HG03103 (cell line): ENCODE data around the gene TRAPPC2L.

Experiments
- ATAC-seq: cut with Tn5 transposase; IDR thresholded peaks from one replicate; pipeline ENCODE4 v1.9.1; 2021; ENCODE audit warnings: low read depth; ENCODE audit not compliant: unreplicated experiment

TRAPPC2L gene

GRCh38 chr16:88904676-88905365 is 47.9 kb downstream of the TRAPPC2L start:
- ATAC-seq, result no peak

DNA sequence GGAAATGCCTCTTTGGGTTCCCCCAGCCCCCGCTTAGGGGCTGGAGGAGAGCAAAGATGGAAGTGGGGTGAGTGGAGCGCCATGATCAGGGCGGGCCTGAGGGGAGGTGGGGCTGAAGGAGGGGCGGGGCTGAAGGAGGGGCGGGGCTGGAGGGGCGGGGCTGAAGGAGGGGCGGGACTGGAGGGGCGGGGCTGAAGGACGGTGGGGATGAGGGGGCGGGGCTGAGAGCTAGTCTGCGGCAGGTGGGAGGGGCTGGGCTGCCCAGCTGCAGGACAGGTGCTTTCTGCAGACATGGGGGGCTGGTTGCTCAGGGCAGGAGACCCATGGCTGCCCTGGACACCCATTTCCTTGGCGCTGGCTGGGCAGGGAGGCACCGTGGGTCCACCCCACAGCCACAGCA is 48.6 kb downstream of the TRAPPC2L start:
- ATAC-seq, result no peak

DNA sequence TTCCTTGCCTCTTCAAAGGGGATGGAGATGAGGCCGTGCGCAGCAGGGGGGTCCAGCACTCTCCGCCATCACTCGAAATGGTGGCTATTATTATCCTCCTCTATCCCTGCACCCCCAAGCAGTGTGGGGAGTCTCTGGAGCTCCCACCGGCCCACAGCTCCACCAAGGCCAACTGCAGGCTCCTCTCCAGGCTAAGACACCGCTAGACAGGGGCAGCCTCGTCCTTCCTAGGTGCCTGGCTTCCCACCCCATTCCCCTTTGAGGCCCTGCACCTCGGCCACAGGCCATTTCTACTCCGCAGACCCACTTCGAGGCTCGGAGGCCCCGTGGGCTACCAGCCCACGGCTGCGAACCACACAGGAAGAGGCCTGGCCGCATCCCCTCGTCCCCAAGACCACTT is 49.1 kb downstream of the TRAPPC2L start:
- no peak for ATAC-seq

GRCh38 chr16:88906535-88907105 is 49.7 kb downstream of the TRAPPC2L start:
- no peak for ATAC-seq

DNA sequence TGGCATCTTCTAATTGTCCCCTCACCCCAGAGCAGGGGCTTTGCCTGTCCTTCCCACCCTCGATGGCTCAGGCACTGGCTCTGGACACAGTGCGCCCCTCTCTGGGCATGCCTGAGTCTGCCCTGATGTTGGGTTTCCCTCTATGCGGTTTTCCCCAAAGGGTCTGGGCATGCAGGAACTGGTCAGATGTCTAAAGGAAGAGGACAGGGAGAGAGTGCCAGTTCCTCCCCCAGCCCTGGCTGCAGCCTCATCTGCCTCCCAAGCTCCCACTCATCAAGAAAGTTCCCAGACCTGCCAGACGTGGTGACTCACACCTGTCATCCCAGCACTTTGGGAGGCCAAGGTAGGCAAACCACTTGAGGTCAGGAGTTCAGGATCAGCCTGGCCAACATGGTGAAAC is 50.8 kb downstream of the TRAPPC2L start:
- no peak for ATAC-seq

DNA sequence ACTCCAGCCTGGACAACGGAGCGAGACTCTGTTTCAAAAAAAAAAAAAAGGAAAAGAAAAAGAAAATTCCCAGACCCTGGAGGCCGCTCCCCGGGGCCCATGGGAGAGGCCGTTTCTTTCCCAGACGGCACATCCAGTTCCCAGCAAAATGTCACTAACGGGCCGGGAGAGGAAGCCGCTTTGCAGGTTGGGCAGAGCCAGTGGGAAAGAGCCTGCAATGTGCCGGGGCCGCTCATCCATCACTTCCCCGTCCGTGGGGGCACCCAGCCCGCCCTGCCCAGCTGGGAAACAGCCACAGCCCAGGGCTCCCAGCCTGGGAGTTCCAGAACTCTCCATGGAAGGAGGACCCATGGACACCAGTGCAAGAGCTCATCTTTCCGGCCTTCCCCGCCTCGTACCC is 51.4 kb downstream of the TRAPPC2L start:
- no peak for ATAC-seq

GRCh38 chr16:88909431-88910210 is 52.7 kb downstream of the TRAPPC2L start:
- no peak for ATAC-seq

- ATAC-seq, result no peak
Observed at GRCh38 chr16:88910284-88911135, 53.6 kb downstream of the TRAPPC2L start.

DNA sequence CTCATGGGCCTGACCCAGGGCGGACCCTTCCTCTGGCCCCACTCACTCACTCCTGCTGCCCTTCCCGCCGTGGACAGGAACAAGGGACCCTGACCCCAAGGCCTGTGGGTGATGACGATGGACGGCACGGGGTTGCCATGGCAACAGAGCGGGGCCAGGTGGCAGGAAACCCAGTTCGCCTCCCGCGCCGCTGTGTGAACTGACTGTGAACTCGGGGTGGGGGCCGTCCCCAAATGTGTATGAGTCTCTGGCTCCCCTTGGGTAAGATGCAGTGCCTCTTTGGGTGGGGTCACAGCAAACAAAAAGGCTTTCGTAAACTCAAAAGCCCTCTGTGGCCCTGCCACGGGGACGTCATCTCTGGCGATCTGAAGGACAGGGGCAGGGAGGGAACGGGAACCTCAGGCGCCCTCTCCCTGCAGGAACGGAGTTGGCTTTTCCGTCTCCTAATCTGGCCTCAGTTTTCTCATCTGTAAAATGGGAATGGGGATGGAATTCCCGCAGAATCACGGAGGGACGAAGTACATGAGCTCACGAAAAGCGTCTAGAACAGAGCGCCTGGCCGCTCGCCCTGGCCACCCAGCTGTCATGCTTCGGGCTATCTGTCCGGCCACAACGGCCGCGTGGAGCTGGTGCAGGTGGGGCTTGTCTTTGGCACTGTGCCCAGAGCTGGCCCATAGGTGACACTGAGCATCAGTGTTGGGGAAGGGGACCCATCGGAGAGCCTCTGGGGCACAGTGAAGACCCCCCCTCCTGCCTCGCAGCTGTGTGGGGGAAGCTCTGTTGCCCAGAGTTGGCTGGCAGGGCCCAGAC is 54.4 kb downstream of the TRAPPC2L start:
- no peak for ATAC-seq

DNA sequence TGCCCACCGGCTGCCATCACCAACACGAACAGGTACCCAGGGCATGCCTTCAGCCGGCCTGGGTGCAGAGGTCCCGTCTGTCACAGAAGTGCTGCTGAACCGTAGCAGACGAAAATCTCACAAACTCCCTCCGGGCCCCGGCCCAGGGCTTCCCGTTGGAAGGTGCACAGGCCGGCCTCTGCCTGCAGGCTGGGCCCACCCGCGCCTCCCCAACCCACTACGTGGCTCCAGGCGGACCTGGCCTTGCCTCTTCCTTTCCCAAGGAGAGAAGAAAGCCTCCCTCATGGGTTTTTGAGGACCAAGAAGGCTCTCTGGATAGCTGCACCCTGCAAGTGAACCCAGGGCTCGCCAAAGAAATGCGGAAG is 55.0 kb downstream of the TRAPPC2L start:
- ATAC-seq, result no peak
